ENCODE results near the gene KIF26A. TPM values are rescaled to one million over a fixed set of nuclear protein-coding genes. Genes with fewer than 3 reads are reported as not detected.

Gene KIF26A
- total RNA-seq, 2 donors from 2014 or later = 1.6 to 13.9 TPM

- Histone ChIP-seq H3K4me3 (no peak overlapping the region), H3K36me3 (no peaks in the 10 kb centered on the region), H3K9me3 (no peaks in the 10 kb centered on the region), H3K4me1 (replicated peaks) (peaks cover 2% of the 10 kb centered on the region), H3K27ac (no peak overlapping the region), H3K27me3 (replicated peaks; ENCODE audit: insufficient read depth) (no peaks in the 10 kb centered on the region)
- 42% methylated on average over 16 of the region's 21 CpGs for WGBS
- intact Hi-C loops (cut with DNase I) = no loop called here
- no peak for DNase-seq (ENCODE audit: low spot score)
- TF ChIP-seq POLR2AphosphoS5 (IDR thresholded peaks at IDR 0.05) (no peak), POLR2A (IDR thresholded peaks at IDR 0.05) (no peak)
- TF ChIP-seq, protein P1, sequence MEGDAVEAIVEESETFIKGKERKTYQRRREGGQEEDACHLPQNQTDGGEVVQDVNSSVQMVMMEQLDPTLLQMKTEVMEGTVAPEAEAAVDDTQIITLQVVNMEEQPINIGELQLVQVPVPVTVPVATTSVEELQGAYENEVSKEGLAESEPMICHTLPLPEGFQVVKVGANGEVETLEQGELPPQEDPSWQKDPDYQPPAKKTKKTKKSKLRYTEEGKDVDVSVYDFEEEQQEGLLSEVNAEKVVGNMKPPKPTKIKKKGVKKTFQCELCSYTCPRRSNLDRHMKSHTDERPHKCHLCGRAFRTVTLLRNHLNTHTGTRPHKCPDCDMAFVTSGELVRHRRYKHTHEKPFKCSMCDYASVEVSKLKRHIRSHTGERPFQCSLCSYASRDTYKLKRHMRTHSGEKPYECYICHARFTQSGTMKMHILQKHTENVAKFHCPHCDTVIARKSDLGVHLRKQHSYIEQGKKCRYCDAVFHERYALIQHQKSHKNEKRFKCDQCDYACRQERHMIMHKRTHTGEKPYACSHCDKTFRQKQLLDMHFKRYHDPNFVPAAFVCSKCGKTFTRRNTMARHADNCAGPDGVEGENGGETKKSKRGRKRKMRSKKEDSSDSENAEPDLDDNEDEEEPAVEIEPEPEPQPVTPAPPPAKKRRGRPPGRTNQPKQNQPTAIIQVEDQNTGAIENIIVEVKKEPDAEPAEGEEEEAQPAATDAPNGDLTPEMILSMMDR (IDR thresholded peaks at IDR 0.05) = no peak
Observed at GRCh38 chr14:104111301-104112112, 26.9 kb upstream of the KIF26A start.

DNA sequence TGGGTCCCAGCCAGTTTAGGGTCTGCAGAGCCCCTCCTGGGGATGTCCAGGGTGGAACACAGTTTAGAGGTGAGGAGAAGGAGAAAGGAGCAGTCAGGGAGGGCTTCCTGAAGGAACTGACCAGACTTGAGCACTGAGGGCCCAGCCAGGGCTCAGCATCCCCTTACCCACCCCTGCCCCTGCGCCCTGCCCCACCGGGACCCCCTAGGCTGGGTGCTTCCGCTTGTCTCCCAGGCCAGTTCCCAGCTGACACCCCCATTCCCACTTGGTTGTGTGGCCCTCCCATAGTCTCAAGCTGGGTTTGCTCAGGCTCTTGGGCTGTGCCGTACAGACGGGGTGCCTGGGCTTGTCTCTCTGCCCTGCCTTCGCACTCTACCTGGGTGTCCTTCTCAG lies 26.3 kb upstream of the KIF26A start:
- DNase-seq (ENCODE audit: low spot score) = no peak
- no peaks in the 10 kb centered on the region for H3K36me3 ChIP-seq
- intact Hi-C loops (cut with DNase I) = no loop called here
- peaks cover 2% of the 10 kb centered on the region for H3K4me1 ChIP-seq (replicated peaks)
- H3K27ac ChIP-seq = no peak overlapping the region
- no peaks in the 10 kb centered on the region for H3K27me3 ChIP-seq (replicated peaks; ENCODE audit: insufficient read depth)
- H3K9me3 ChIP-seq = no peaks in the 10 kb centered on the region
- TF ChIP-seq POLR2AphosphoS5 (IDR thresholded peaks at IDR 0.05) (no peak), POLR2A (IDR thresholded peaks at IDR 0.05) (no peak)
- TF ChIP-seq, protein P1 (IDR thresholded peaks at IDR 0.05) = no peak
- no peak overlapping the region for H3K4me3 ChIP-seq
- WGBS = 71% methylated on average over 6 of the region's 6 CpGs

- no peak overlapping the region for H3K27ac ChIP-seq
- TF ChIP-seq, protein P1 (IDR thresholded peaks at IDR 0.05) = no peak
- TF ChIP-seq POLR2A (IDR thresholded peaks at IDR 0.05) = no peak
- TF ChIP-seq POLR2AphosphoS5 (IDR thresholded peaks at IDR 0.05) = no peak
- DNase-seq (ENCODE audit: low spot score) = no peak
- H3K27me3 ChIP-seq (replicated peaks; ENCODE audit: insufficient read depth) = no peaks in the 10 kb centered on the region
- H3K9me3 ChIP-seq = no peaks in the 10 kb centered on the region
- no peaks in the 10 kb centered on the region for H3K36me3 ChIP-seq
- H3K4me3 ChIP-seq = no peak overlapping the region
- 48% methylated on average over 15 of the region's 17 CpGs for WGBS
- H3K4me1 ChIP-seq (replicated peaks) = peaks cover 2% of the 10 kb centered on the region
- intact Hi-C loops (cut with DNase I) = no loop called here
Observed at GRCh38 chr14:104112609-104113571, 25.5 kb upstream of the KIF26A start.

- WGBS = 64% methylated on average over 22 of the region's 23 CpGs
- TF ChIP-seq POLR2AphosphoS5 (IDR thresholded peaks at IDR 0.05) (no peak), POLR2A (IDR thresholded peaks at IDR 0.05) (no peak)
- TF ChIP-seq, protein P1 (IDR thresholded peaks at IDR 0.05) = no peak
- Histone ChIP-seq H3K4me3 (no peak overlapping the region), H3K36me3 (no peaks in the 10 kb centered on the region), H3K4me1 (replicated peaks) (peaks cover 2% of the 10 kb centered on the region), H3K9me3 (no peaks in the 10 kb centered on the region), H3K27me3 (replicated peaks; ENCODE audit: insufficient read depth) (peaks cover 2% of the 10 kb centered on the region), H3K27ac (no peak overlapping the region)
- intact Hi-C loops (cut with DNase I) = no loop called here
- no peak for DNase-seq (ENCODE audit: low spot score)
Observed at GRCh38 chr14:104113631-104114420, 24.6 kb upstream of the KIF26A start.

All from prostate gland (tissue), 2 donors.